ENCODE measurements around the gene ENTR1.

The ENTR1 gene

DNA sequence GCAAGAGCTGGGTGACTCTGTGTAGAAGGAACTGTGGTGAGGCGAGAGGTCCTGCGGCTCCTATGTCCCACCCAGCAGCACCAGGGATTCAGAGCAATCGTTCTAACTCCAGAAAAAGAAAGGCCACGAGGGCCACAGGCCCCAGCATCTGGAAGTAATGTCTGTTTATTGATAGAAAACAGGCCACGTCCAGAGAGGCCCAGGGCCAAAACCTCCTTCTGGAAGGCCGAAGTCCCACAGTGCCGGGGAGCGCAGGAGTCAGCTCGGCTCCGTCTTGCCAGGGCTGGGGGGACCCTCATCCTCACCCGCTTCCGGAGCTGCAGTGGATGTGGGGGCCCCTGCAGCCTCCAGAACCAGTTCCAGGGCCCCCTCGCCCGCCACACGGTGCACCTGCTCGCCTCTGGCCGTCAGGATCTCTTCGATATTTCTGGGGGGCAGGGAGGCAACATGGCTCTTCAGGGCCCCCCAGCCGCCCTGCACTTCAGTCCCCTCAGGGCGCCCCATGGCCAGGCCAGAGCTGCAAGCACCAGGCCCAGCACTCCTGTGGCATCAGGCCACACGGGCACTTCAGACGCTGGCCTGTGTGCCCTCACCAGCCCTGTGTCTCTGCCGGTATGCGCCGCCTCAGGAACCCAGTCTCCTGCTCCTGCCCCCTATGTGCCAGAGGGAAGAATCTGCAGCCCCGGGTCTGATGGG lies 48.5 kb downstream of the ENTR1 start:
- no peak for DNase-seq (ENCODE audit: low read depth in 2 of 2)

DNA sequence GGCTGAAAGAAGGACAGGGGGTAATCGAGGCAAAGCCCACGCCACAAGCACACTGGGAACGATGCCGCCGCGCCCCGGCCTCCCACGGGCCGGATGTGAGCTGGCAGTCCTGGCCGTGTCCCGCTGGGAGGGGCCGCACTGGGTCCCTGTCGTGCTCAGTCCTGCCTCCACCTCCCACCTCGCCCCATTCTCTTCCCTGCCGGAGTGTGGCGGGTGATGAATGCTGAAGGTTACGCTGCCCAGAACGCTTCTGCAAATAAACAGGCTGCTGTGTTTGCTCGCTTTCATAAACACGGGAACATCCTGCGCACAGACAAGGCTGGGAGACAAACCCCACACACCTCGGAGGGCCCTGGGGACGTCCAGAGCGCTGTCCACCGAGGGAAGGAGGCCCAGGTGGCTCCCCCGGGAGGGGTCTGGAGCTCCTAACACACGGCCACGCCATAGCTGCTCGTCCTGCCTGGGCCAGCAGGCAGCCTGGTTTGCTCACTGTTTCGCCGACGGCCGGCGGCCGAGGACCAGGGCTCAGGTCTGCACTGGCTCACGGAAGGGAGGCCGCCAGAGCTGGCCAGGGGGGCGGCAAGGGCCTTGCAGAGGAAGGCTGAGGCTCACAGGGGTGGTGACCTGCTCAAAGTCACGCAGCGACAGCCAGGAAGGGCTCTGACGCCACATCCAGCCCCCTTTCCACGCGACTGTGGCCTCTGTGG lies 49.2 kb downstream of the ENTR1 start:
- DNase-seq (ENCODE audit: low read depth in 2 of 2) = no peak

DNA sequence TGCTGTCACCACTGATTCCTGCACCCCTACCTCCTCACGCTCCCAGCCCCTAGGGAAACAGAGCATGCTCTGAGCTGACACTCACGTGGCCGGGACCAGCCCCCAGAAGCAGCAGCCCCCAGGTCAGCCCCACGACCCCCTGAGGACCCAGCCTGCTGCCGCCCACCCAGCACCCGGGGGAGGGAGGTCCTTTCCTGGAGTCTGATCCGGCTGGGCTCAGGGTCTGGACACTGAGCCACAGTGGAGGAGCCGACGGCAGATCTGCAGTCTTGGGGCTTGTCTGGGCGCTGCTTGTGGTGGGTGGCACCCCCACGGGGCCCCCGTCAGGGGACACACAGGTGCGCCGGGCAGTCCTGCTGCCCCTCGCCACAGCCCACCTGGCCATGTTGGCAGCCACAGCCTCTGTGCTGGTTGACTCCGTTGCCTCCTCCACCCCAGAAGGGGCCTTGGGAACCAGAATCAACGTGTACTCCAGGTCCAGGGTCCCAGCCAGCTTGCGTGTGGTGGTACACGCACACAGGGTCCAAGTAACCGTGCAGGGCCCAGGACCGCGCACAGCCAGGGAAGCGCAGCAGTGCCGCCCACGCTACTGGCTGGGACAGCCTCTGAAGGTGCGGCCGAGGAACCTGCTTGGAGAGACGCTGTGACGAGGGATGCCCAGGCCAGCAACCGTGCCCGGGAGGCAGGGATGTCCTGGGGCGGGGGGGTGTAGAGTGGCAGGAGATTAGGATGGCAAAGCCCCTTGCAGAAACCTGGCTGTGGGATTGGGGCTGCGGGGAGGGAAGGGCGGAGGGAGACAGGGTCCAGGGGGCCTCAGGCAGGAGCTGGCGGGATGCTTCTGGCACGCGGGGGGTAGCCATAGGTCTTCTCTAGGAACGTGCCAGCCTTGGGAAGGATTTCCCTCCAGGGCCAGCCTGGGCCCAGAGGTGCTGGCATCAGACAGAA lies 50.4 kb downstream of the ENTR1 start:
- no peak for DNase-seq (ENCODE audit: low read depth in 2 of 2)

DNA sequence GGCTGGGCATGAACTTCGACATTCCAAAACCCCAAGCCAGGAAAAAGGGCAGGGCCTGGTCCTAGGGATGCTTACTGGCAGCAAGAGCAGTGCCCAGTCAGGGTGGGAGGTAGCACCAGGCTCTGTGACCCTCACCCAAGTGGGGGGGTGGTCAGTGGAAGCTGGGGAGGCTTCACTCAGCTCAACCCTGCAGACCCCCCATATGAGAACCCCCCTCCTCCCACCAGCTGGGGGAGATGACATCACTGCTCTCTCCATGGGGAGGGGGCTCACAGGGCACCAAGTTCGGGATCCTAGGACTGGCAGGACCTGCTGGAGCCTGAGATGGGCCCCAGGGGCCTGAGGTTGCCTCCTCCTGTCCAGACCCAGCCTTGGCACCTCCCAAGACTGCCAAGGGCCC lies 51.5 kb downstream of the ENTR1 start:
- DNase-seq (ENCODE audit: low read depth in 2 of 2) = no peak

GRCh38 chr9:136358016-136358415 lies 52.4 kb downstream of the ENTR1 start:
- no peak for DNase-seq (ENCODE audit: low read depth in 2 of 2)

DNA sequence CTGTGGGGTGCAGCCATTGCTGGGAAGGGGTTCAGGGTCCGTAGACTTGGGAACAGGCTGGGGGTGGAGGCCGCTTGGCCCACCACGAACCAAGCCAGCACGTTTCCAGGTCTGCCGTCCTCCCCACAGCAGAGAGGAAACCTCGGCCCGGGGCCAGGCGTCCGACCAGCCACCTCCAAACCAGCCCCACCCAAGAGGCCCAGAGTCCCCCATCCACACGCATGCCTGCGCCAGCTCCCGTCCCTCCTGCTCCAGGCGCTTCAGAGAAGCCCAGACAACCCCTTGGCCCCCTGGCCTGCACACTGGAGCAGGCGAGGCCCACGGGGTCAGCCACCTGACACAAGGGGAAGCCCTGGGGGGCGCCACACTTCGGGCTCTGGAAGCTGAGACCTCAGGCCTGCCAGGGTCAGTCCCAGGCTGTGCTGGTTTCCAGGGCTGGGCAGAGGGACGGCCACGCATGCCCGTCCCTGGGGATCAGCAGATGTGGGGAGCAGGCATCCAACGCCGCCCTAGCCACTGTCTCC lies 53.1 kb downstream of the ENTR1 start:
- DNase-seq (ENCODE audit: low read depth in 2 of 2) = no peak

DNA sequence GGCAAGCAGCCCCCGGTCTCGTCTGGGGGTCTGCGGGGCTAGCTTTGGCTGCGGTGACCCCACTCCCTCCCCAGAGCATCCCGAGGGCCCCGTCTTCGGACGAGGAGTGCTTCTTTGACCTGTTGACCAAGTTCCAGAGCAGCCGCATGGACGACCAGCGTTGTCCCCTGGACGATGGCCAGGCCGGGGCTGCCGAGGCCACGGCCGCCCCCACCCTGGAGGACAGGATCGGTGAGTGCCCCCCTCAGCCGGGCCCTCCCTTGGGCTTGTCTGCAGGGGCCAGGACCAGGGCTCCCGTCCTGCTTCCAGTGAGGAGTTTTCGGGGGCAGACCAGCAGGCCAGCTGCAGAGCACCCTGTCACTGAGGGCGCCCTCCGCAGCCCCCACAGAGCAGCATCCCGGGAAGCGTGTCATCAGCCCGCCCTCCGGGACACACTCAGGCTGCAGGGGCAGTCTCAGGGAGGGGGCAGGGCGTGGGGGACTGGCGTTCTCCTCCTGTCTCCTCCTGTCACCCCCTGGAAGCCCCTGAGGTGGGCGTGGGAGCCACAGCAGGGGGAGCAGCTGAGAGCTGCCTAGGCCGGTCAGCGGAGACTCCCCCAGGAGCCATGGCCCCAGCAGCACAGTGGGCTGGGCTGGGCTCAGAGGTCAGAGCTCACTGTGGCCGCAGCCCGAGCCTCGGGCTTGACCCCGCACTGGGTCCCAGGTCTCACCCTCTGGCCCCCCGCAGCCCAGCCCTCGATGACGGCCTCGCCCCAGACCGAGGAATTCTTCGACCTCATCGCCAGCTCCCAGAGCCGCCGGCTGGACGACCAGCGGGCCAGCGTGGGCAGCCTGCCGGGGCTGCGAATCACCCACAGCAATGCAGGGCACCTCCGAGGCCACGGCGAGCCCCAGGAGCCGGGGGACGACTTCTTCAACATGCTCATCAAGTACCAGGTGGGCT lies 54.5 kb downstream of the ENTR1 start:
- DNase-seq (ENCODE audit: low read depth in 2 of 2) = no peak

DNA sequence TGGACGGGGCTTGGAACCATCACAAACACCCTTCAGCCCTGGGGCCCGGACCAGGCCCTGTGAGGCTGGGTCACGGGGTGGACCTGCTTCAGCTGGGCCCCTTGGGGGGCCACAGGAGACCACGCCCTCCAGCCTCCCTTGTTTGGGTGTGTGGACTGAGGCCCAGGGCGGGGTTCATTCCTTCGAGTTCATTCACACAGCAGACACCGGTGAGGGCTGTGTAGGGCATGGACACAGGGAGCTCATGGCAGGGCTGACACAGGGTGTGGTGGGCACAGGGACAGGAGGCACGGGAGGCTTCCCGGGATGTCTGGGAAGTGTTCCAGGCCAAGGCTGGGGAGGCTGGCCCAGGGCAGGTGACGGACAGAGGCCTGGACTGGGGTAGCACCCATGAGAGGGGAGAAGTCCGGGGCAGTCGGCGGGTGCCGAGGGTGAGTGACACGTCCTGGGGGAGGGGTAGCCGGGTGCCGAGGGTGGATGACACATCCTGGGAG lies 55.8 kb downstream of the ENTR1 start:
- DNase-seq (ENCODE audit: low read depth in 2 of 2) = no peak

GRCh38 chr9:136353757-136354488 lies 56.5 kb downstream of the ENTR1 start:
- no peak for DNase-seq (ENCODE audit: low read depth in 2 of 2)

DNA sequence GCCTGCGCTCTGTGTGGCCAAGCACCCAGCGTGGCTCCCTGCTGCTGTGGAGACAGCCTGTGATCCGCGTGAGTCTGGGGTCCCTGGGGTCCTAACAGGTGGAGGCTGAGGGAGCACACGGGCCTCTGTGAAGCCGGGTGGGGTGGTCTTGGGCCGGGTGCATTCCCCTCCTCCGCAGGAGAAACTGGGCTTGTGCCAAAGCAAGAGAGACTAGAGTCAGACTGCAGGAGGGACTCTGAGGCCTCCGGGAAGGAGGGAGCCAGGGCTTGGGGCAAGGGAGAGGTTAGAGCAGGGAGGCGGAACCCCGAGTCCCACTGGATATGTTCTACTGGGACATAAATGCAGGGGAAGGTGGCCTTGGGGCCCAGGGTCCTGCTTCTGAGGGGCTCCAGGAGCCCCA lies 57.3 kb downstream of the ENTR1 start:
- no peak for DNase-seq (ENCODE audit: low read depth in 2 of 2)

GRCh38 chr9:136352682-136353081 lies 57.7 kb downstream of the ENTR1 start:
- DNase-seq (ENCODE audit: low read depth in 2 of 2) = no peak
